Measurements from ENCODE around the gene SLC12A8. TPM values are rescaled to one million over a fixed set of nuclear protein-coding genes. Genes with fewer than 3 reads are reported as not detected.

SLC12A8 gene
- total RNA-seq, 1 donor from 2014 or later: 2.2 TPM

- no peak overlapping the region for H3K27ac Mint-ChIP-seq
- H4K20me1 ChIP-seq (ENCODE audit: low read depth): no peaks in the 10 kb centered on the region
- H3K36me3 Mint-ChIP-seq: peaks cover 4% of the 10 kb centered on the region
- no peak overlapping the region for H3K4me3 ChIP-seq
- H3K9ac ChIP-seq: no peak overlapping the region
- H3K27me3 Mint-ChIP-seq (ENCODE audit: insufficient read depth, low read depth): peaks cover 7% of the 10 kb centered on the region
- peaks cover 26% of the 10 kb centered on the region for H3K27me3 ChIP-seq
- no peak for DNase-seq (ENCODE audit: low spot score)
- no peaks in the 10 kb centered on the region for H3K36me3 ChIP-seq
- no peaks in the 10 kb centered on the region for H3K9me3 ChIP-seq (ENCODE audit: low read depth)
- TF ChIP-seq EZH2 (IDR thresholded peaks at IDR 0.05): no peak
- no peak for TF ChIP-seq CTCF (IDR thresholded peaks at IDR 0.05)
- no peak for TF ChIP-seq EZH2phosphoT487 (IDR thresholded peaks at IDR 0.05)
- H3K4me3 Mint-ChIP-seq: no peak overlapping the region
- H3K4me1 ChIP-seq: peaks cover 3% of the 10 kb centered on the region
- peaks cover 9% of the 10 kb centered on the region for H3K9me3 Mint-ChIP-seq
- no peak overlapping the region for H3K4me2 ChIP-seq
- H3K79me2 ChIP-seq (ENCODE audit: low read depth): no peaks in the 10 kb centered on the region
- no peak overlapping the region for H2AFZ ChIP-seq (replicated peaks)
- H3K4me1 Mint-ChIP-seq: peaks cover 17% of the 10 kb centered on the region
- H3F3A ChIP-seq (ENCODE audit: low read depth): no peaks in the 10 kb centered on the region
- H3K27ac ChIP-seq: no peak overlapping the region
These were observed 150.9 kb downstream of the SLC12A8 start for GRCh38 chr3:125061646-125062045.

- Histone ChIP-seq H3K4me3 (no peak overlapping the region), H3K79me2 (ENCODE audit: low read depth) (no peaks in the 10 kb centered on the region), H3K27ac (no peak overlapping the region), H3F3A (ENCODE audit: low read depth) (no peaks in the 10 kb centered on the region), H2AFZ (replicated peaks) (no peak overlapping the region), H3K9ac (no peak overlapping the region), H4K20me1 (ENCODE audit: low read depth) (no peaks in the 10 kb centered on the region), H3K4me2 (no peak overlapping the region), H3K4me1 (peaks cover 6% of the 10 kb centered on the region), H3K27me3 (peaks cover 31% of the 10 kb centered on the region), H3K9me3 (ENCODE audit: low read depth) (no peaks in the 10 kb centered on the region), H3K36me3 (no peaks in the 10 kb centered on the region)
- H3K27ac Mint-ChIP-seq: no peak overlapping the region
- peaks cover 9% of the 10 kb centered on the region for H3K9me3 Mint-ChIP-seq
- TF ChIP-seq CTCF (IDR thresholded peaks at IDR 0.05): no peak
- TF ChIP-seq EZH2phosphoT487 (IDR thresholded peaks at IDR 0.05): no peak
- no peak for TF ChIP-seq EZH2 (IDR thresholded peaks at IDR 0.05)
- peaks cover 4% of the 10 kb centered on the region for H3K36me3 Mint-ChIP-seq
- DNase-seq (ENCODE audit: low spot score): no peak
- peaks cover 20% of the 10 kb centered on the region for H3K4me1 Mint-ChIP-seq
- peaks cover 11% of the 10 kb centered on the region for H3K27me3 Mint-ChIP-seq (ENCODE audit: insufficient read depth, low read depth)
- H3K4me3 Mint-ChIP-seq: no peak overlapping the region
These were observed 151.4 kb downstream of the SLC12A8 start for GRCh38 chr3:125061170-125061569.

GRCh38 chr3:125059488-125060245 is 152.9 kb downstream of the SLC12A8 start:
- H2AFZ ChIP-seq (replicated peaks): no peak overlapping the region
- H3K79me2 ChIP-seq (ENCODE audit: low read depth): peaks cover 7% of the 10 kb centered on the region
- peaks cover 9% of the 10 kb centered on the region for H3K9me3 Mint-ChIP-seq
- peaks cover 38% of the 10 kb centered on the region for H3K27me3 ChIP-seq
- H3K27ac Mint-ChIP-seq: no peak overlapping the region
- H4K20me1 ChIP-seq (ENCODE audit: low read depth): peaks cover 4% of the 10 kb centered on the region
- peaks cover 7% of the 10 kb centered on the region for H3K4me1 ChIP-seq
- TF ChIP-seq EZH2phosphoT487 (IDR thresholded peaks at IDR 0.05) (no peak), CTCF (IDR thresholded peaks at IDR 0.05) (no peak), EZH2 (IDR thresholded peaks at IDR 0.05) (no peak)
- H3F3A ChIP-seq (ENCODE audit: low read depth): peaks cover 1% of the 10 kb centered on the region
- H3K4me3 Mint-ChIP-seq: no peak overlapping the region
- H3K9me3 ChIP-seq (ENCODE audit: low read depth): no peaks in the 10 kb centered on the region
- H3K27me3 Mint-ChIP-seq (ENCODE audit: insufficient read depth, low read depth): peaks cover 11% of the 10 kb centered on the region
- no peak for DNase-seq (ENCODE audit: low spot score)
- H3K36me3 Mint-ChIP-seq: peaks cover 4% of the 10 kb centered on the region
- no peak overlapping the region for H3K9ac ChIP-seq
- no peak overlapping the region for H3K27ac ChIP-seq
- H3K4me2 ChIP-seq: no peak overlapping the region
- no peaks in the 10 kb centered on the region for H3K36me3 ChIP-seq
- peaks cover 20% of the 10 kb centered on the region for H3K4me1 Mint-ChIP-seq
- H3K4me3 ChIP-seq: no peak overlapping the region
